Measurements from ENCODE around the gene CCDC134.
A peak's percentile ranks its signal among the peaks of the same experiment; 100 is the strongest.

DNA sequence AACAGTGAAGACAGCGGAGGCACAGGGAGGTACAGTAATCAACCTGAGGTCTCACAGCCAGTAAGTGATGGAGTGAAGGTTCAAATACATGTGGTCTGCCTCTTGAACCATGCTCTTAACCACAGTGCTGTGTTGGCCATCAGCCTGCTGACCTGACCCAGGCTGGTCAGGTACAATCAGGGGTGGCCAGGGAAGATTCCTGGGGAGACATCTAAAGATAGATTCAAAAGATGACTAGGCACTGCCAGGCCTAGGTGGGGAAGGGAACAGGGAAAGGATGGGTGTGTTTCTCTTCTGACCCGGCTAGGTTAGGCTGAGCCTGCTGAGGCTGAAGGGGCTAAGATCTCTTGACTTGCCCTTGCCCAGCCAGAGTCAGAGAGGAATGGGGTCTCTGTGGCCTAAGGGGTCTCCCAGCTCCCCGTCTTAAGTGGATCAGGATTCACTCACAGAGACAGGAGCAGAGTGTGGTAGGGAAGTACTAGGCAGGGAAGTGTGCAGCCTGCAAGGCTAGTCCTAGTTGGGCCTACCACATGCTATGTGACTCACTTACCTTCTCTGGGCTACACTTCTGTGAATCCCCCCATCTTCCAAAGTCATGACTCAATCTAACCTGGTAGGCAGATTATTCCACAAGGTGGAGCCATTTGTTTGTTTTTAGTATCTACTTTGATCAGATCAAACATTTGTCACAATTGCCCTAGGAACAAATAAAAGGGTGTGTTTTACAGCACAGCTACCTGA, 22.0 kb downstream of the CCDC134 start:
- no peak for TF ChIP-seq POLR2A (IDR thresholded peaks at IDR 0.05; ENCODE audit: low read depth, low read length)
- TF ChIP-seq, protein P1, sequence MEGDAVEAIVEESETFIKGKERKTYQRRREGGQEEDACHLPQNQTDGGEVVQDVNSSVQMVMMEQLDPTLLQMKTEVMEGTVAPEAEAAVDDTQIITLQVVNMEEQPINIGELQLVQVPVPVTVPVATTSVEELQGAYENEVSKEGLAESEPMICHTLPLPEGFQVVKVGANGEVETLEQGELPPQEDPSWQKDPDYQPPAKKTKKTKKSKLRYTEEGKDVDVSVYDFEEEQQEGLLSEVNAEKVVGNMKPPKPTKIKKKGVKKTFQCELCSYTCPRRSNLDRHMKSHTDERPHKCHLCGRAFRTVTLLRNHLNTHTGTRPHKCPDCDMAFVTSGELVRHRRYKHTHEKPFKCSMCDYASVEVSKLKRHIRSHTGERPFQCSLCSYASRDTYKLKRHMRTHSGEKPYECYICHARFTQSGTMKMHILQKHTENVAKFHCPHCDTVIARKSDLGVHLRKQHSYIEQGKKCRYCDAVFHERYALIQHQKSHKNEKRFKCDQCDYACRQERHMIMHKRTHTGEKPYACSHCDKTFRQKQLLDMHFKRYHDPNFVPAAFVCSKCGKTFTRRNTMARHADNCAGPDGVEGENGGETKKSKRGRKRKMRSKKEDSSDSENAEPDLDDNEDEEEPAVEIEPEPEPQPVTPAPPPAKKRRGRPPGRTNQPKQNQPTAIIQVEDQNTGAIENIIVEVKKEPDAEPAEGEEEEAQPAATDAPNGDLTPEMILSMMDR (IDR thresholded peaks at IDR 0.05; ENCODE audit: extremely low read depth in 1 of 2, insufficient read depth in 1 of 2, low read depth in 1 of 2, low read length in 2 of 2), result peak; percentile 17 to 29
- TF ChIP-seq EZH2 (IDR thresholded peaks at IDR 0.05; ENCODE audit: borderline replicate concordance, low read depth, low read length, severe bottlenecking), result no peak
- TF ChIP-seq, protein P2, sequence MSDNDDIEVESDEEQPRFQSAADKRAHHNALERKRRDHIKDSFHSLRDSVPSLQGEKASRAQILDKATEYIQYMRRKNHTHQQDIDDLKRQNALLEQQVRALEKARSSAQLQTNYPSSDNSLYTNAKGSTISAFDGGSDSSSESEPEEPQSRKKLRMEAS (IDR thresholded peaks at IDR 0.05; ENCODE audit: insufficient read depth, insufficient read length), result no peak
- no peak for TF ChIP-seq POLR2AphosphoS5 (IDR thresholded peaks at IDR 0.05; ENCODE audit: insufficient read depth, low read depth, low read length)
